ENCODE data around the gene NFYC.
A peak's percentile ranks its signal among the peaks of the same experiment; 100 is the strongest.

Gene NFYC

DNA sequence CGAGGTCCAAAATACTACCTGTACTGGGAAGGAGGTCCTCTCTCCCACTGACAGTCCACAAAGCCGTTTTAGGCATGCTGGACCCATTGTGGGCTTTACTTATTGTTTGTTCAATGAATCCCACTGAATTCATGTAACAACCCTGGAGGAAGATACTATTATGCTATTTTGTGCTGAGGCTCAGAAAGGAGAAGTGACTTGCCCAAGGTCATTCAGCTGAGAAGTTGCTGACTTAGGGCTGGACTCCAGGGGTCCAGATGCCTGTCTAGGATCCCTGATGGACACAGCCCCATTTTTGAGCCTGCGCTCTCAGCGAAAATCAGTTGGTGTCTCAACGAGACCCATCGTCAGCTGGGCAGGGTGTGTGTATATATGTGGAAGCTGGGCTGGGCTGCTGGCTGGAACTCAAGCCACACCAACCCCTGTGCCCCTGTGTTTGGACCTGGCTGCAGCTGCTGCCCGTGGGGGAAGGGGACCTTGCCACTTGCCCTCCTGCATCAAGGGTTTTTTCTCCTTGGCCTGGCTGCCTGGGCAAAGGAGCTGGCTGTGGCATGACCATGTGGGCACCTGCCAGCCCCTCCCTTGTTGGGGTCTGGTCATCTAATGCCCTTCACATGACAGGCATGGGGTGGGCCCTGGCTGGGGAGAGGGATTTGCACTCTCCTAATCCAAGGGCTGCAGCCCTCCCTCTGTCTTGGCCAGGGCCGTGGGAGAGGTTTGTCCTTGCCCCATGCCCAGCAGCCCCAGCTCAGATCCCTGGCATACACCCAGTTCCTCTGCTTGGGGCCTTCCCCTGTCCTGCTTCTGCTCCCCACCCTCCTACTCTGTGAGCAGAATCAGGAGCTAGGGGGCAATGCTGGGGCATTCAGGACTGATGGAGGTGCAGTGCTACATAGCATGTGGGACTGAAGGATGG is 107.1 kb downstream of the NFYC start:
- no peak for DNase-seq

- DNase-seq, result no peak
Measured at GRCh38 chr1:40799351-40799867, 107.9 kb downstream of the NFYC start.

- no peak for DNase-seq
Measured at GRCh38 chr1:40801742-40802077, 110.2 kb downstream of the NFYC start.

DNA sequence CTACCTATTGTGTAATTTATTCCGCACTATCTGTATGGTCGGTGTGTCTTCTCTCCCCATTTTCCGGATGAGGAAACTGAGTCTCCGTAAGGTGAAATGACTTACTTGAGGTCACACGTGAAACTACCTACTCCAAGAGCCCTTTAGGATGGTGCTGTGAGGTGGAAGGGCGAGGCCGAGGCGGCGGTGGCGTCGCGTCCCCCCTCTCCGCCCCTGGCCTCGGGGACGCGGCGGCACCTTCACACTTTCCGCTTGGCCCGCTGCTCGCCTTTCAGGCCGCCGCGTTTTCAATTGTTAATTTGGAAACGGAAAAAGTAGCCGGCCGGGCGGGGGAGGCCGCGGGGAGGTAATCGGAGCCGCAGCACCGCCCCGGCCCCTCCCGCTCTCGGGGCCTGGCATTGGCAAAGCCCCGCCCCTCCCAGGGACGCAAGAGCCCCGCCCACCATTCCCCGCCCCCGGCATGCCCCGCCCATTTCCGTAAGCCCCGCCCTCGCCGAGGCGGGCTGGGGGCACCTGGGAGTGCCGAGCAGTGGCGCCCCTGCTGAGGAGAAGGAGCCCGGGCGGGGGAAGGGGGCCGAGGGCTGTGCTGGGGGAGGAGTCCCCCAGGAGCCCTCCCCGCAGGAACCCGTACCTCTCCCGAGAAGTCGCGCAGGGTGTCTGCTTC is 110.7 kb downstream of the NFYC start:
- peak; percentile 45 for DNase-seq

GRCh38 chr1:40802742-40803113 is 111.2 kb downstream of the NFYC start:
- DNase-seq, result no peak

DNA sequence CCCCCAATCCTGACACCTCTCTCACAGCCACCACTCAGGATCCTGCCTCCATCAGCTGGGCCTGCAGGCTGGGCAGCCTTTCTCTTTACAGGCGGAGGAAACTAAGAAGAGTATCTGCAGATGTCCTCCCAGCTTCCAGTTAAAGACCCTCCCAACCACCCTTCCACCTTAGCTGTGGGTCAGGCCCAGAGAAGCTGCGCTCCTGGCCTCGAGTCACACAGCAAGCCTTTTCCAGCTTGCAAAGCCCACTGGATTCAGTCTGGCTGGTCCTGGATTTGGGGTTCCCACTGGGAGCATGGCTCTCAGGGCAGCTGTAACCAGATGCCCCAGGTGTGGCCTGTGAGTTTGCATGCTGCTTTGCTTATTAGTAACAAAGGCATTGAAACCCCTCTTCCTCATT is 111.9 kb downstream of the NFYC start:
- no peak for DNase-seq

GRCh38 chr1:40803902-40804301 is 112.4 kb downstream of the NFYC start:
- DNase-seq, result no peak

DNA sequence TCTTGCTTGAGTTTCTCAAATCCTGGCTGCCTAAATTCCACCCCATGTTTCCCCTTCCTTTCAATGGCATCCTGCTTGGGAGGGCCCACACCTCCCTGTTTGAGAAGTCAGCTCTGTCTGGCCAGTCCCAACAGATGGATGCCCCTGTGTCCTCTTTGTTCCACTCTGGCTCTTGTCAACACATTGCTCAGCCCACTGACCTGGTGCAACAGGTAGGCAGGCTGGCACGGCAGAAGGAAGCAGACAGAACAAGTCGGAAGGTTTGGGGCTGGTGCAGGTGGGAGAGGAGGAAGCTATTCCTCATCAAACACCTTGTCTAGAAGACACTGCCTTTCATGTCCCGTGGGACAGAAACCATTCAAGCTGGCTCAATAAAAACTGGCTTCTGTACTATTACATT is 114.7 kb downstream of the NFYC start:
- no peak for DNase-seq

GRCh38 chr1:40806731-40807695 is 115.5 kb downstream of the NFYC start:
- DNase-seq, result no peak

- DNase-seq, result no peak
Measured at GRCh38 chr1:40808002-40808401, 116.5 kb downstream of the NFYC start.

DNA sequence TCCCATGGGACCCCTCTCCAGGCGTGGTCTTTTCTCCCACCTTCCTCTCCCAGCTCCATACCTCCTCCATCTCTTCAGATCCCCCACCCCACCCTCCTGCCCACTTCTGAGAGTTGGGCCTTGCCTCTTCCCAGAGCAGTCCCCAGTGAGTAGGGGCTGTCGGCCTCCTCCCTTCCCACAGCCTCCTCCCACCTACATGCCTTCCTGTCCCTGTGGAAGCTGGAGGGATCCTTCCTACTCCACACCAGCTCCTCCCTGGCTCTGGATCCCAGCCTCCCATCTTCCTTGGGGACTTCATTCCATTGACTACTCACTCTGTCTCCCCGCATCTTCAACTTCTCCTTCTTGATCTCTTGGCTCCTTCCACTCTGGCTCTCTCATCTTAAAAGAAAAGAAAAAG is 116.9 kb downstream of the NFYC start:
- DNase-seq, result no peak

DNA sequence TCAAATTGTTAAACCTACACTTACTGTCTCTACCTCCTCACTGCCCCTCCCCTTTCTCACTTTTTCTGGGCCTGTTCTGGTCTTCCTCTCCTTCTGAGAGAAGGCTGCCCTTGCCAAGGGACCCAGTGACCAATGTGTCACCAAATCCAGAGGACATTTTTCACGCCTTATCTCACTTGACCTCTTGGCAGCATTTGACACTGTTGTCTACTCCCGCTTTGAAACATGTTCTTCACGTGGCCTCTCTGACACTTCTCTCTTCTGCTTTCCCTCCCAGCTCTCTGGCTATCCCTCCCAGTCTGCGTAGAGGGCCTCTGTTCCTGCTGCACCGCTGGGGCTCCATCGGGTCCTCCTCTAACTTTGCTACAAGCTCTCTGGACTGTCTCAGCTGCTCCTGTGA is 117.4 kb downstream of the NFYC start:
- DNase-seq, result no peak

GRCh38 chr1:40810927-40811326 is 119.4 kb downstream of the NFYC start:
- DNase-seq, result no peak

- no peak for DNase-seq
Measured at GRCh38 chr1:40815420-40815819, 123.9 kb downstream of the NFYC start.

DNA sequence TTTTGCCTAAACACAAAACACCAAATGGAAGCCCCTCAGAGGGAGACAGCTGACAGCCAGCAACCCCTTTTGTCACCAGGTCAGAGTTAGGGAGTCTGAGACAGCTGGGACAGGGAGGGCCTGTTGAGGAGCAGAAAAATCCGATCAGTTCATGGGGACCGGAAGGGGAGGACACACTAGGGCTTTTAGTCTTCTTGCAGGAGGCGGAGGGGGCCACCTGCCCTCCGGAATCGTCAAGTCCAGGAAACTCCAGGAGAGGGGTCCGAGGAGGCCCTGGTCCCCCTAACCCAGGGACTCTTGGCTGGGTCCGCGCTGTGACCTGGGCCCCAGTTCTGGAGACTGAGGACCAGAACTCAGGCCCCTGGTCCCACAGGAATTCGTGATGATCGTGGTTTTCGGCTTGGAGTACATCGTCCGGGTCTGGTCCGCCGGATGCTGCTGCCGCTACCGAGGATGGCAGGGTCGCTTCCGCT is 126.3 kb downstream of the NFYC start:
- DNase-seq, result no peak

DNA sequence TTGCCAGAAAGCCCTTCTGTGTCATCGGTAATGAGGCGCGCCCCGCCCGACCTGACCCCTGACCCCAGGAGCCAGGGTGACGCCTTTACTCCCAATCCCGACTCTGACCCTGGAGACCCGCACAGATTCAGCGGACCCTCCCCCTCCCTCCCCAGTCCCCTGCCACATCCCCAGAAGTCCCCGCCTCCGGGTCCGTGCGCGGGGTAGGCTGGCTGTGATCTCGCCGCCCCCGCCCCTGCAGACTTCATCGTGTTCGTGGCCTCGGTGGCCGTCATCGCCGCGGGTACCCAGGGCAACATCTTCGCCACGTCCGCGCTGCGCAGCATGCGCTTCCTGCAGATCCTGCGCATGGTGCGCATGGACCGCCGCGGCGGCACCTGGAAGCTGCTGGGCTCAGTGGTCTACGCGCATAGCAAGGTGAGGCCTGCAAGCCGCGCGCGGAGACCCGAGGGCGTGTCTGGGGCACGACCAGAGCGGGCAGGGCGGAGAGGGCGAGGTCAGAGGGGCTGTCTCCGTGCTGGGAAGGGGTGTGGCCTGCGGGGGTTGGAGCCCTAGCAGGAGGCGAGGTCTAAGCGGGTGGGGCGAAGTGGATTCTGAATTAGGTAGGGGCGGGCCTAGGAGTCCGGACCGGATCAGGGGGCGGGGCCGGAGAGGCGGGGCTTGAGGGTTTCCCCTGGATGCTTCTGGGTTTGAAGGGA is 126.9 kb downstream of the NFYC start:
- no peak for DNase-seq

GRCh38 chr1:40819101-40819500 is 127.6 kb downstream of the NFYC start:
- no peak for DNase-seq

DNA sequence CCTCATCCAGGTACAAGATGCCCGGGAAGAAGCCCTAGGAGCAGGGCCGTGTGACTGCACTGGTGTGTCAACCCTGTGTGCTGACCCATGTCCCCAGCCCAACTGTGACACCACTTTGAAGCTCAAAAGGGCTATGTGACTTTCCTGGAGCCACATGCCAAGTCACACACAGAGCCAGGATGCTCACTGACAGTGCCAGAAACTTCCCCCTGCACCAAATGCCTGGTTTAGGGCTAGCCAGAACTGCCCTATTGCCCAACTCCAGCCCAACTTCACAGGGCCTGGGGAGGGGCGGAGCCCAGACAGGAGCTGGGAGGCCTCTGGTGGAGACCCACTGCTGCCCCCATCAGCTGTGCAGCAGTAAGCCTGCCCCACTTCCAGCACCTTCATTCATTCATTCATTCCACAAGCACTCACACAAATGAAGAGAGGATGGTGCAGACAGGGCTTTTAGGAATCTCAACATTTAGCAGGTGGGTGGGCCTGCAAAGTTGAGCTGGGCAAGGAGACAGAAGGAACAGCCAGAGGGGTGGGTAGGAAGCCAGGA is 128.8 kb downstream of the NFYC start:
- no peak for DNase-seq
